Heart right ventricle (tissue), 16 donors: ENCODE data around the gene TBC1D24. TPM values are rescaled to one million over a fixed set of nuclear protein-coding genes. Genes with fewer than 3 reads are reported as not detected.

Experiments
- ATAC-seq, 8 donors: fragments of 200-7000 bp; cut with Tn5 transposase; one replicate each; pipeline ENCODE4 v1.9.1; 2020; ENCODE audit warnings: mild to moderate bottlenecking in 8 of 8, moderate library complexity in 8 of 8, moderate number of reproducible peaks in 1 of 8
- DNase-seq, 2 donors: peaks; one replicate each; pipeline ENCODE4 v3.0.0-alpha.2; 2020
- H3K27ac ChIP-seq, 10 donors: fragments of 200-600 bp; sonication (generic) in 2 of 10; one replicate each; pipeline versions ENCODE4 v1.5.0 to v1.8.0; 2020 to 2022; ENCODE audit warnings: mild to moderate bottlenecking in 3 of 10
- H3K27me3 ChIP-seq, 7 donors: fragments of 200-600 bp; one replicate each; pipeline ENCODE4 v1.8.0; 2021 to 2022; ENCODE audit warnings: mild to moderate bottlenecking in 2 of 7
- H3K36me3 ChIP-seq, 9 donors: fragments of 200-600 bp; sonication (generic) in 1 of 9; one replicate each; pipeline versions ENCODE4 v1.5.0 to v1.8.0; 2020 to 2022; ENCODE audit warnings: mild to moderate bottlenecking in 2 of 9
- H3K4me1 ChIP-seq, 9 donors: fragments of 200-600 bp; sonication (generic) in 1 of 9; one replicate each; pipeline versions ENCODE4 v1.5.0 to v1.8.0; 2020 to 2022; ENCODE audit warnings: mild to moderate bottlenecking in 4 of 9
- H3K4me3 ChIP-seq, 10 donors: fragments of 200-600 bp; sonication (generic) in 2 of 10; one replicate each; pipeline versions ENCODE4 v1.5.0 to v1.8.0; 2020 to 2022; ENCODE audit warnings: mild to moderate bottlenecking in 7 of 10, moderate library complexity in 2 of 10
- H3K9me3 ChIP-seq, 11 donors: fragments of 200-600 bp in 10 of 11; sonication (generic) in 2 of 11; one replicate each; pipeline versions ENCODE4 v1.5.0 to v1.8.0; 2013 to 2022; ENCODE audit warnings: mild to moderate bottlenecking in 2 of 11, control low read depth in 1 of 11, moderate library complexity in 1 of 11
- WGBS, 2 donors: extraction: QIAGEN DNeasy Blood & Tissue Kit; methylation state at CpG; one replicate each; pipeline ENCODE4 v1.1.7; 2013; ENCODE audit warnings: inconsistent platforms in 1 of 2; 5-methylcytosine and 5-hydroxymethylcytosine counted together
- intact Hi-C, 10 donors: fragments of 100-400 bp; cut with DNase I; formaldehyde crosslinking; loops; one replicate each; pipeline versions ENCODE4 v1.11.1 to v1.14.2; 2022
- polyA plus RNA-seq, 2 donors: library from polyadenylated mRNA; stranded (reverse); fragments of 200-250 nt; gene quantifications; one replicate each; pipeline ENCODE4 v1.2.3, GENCODE V29; 2013
- total RNA-seq, 10 donors: library from RNA; stranded (reverse); fragmentation: NEBNext Ultra II Directional in 3 of 10; extraction: Animal tissue kit (Norgen Biotek cat#: 25700) in 3 of 10; gene quantifications; one replicate each; pipeline versions ENCODE4 v1.2.1 to v1.2.4, GENCODE V29; 2021 to 2023
- TF ChIP-seq, protein P1 (sequence below), 9 donors: fragments of 200-600 bp; sonication (generic) in 2 of 9; IDR thresholded peaks; one replicate each; pipeline versions ENCODE4 v1.5.0 to v1.8.0; 2021 to 2022; ENCODE audit warnings: antibody characterized with exemption in 9 of 9, mild to moderate bottlenecking in 5 of 9, moderate library complexity in 1 of 9
- donor health status: Arrhythmogenic right ventricular cardiomyopathy.
- donor health status: ischemic (EF 13 %, LVEDD 7.1; RV severe dilation, severe dysfunction).
- donor health status: healthy with polysubstance abuse.
- donor health status: DM: no; HTN: yes; CAD: no.
- donor health status: DM: no; HTN: no; CAD: no.
- donor health status: ischemic (EF 25% LVEDD 6.9; RV normal size, moderate dysfunction).
- donor health status: ischemic (EF 25% LVEDD 5.7; RV mildly dilated, moderate dysfunction).
- donor health status: healthy.
- donor health status: DM: yes; HTN: yes; CAD: no.
- donor health status: Ischemic cardiomyopathy.
- donor health status: ischemic (EF 35%, LVEDD 5.7; RV mildly dilated, moderate dysfunction).
- donor health status: nonischemic (EF 11% LVEDD 7.7; RV severe dilation, severe dysfunction).
- donor health status: DM: yes; HTN: yes; CAD: no.
- donor health status: PGD.
- donor health status: ischemic (EF 29% LVEDD 5.4; RV normal size, mild dysfunction).
- donor health status: nonischemic (EF 23%, LVEDD 6.1; RV moderate dilation, normal function).

Gene TBC1D24
- total and polyA plus RNA-seq, 12 donors: 3.4 to 14.9 (median 9.0) TPM

DNA sequence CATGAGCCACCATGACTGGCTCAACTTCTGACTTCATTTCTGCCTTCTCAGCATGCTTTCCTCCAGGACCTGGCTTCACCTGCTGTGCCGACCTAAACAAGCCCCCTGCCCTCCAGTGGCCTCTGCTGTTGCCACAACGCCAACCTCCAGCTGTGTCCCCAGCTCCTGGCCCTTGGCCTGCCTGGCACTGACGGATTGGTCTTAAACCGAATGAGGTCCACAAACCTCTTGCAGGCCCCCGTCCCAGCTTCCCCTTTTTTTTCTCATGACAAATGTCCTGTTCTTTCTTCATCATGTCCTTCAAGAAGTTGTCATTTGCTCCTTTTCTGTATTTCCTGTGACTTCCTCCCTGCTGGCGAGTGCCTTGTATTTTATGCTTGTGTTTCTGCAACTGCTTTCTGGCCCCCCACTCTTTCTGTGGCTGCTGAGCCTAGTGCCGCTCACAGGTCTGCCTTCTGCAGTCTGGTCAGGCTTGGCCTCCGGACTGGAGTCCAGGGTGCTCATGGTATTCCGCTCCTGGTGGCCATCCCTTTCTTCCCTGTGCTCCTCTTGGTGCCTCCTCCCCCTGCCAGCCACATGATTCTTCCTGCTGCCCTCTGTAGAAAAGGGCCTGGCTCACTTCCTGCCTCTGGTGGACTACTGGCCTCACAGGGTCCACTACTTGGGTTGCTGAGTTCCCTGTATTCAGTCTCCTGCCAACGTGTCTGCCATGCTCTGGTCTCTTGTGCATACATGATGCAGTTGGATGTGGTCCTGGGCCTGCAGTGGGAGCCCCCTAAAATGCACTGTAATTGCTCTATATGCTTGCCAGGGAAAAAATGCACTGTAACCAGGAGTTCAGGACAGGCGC is 41.7 kb downstream of the TBC1D24 start:
- Histone ChIP-seq H3K36me3 (peaks cover 0 to 10% (median 0%) of the 10 kb centered on the region in 9 donors), H3K4me3 (peak overlapping the region in 7 of 10 donors; percentile 12 to 100 (median 93))
- DNase-seq: peak; percentile 14 to 18

DNA sequence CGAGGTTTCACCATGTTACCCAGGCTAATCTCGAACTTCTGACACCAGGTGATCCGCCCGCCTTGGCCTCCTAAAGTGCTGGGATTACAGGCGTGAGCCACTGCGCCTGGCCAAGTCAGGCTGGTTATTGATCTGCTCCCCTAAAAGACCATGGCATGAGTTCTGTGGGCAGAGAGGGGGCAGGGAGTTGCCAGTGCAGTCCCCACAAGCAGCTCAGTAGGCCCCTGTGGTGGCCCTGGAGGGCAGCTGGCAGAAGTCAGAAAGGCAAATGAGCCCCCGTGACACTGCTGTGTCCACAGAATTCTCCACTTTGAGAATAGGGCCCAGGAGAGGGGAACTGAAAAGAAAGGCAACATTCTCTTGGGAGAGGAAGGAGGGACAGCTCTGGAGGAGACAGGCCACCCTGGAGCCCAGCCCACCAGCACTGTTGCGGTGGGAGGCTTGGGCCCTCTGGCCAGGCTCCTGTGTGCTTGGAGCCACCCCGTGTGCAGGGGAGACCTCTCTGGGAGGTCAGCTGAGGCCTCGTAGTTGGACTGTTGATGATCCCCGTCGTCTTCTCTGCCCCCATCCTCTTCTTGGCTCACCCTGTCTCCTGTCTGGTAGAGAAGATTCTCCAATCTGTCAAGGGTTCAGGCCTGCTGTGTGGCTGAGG is 43.2 kb downstream of the TBC1D24 start:
- Histone ChIP-seq H3K27me3 (no peaks in the 10 kb centered on the region), H3K9me3 (no peaks in the 10 kb centered on the region), H3K4me1 (peaks cover 51 to 71% (median 65%) of the 10 kb centered on the region in 9 donors), H3K27ac (peak overlapping the region in 7 of 10 donors; percentile 19 to 91 (median 66)), H3K36me3 (peaks cover 0 to 25% (median 0%) of the 10 kb centered on the region in 9 donors), H3K4me3 (peak overlapping the region in 1 of 10 donors; percentile 23)
- intact Hi-C loops: no loop called here
- TF ChIP-seq, protein P1, sequence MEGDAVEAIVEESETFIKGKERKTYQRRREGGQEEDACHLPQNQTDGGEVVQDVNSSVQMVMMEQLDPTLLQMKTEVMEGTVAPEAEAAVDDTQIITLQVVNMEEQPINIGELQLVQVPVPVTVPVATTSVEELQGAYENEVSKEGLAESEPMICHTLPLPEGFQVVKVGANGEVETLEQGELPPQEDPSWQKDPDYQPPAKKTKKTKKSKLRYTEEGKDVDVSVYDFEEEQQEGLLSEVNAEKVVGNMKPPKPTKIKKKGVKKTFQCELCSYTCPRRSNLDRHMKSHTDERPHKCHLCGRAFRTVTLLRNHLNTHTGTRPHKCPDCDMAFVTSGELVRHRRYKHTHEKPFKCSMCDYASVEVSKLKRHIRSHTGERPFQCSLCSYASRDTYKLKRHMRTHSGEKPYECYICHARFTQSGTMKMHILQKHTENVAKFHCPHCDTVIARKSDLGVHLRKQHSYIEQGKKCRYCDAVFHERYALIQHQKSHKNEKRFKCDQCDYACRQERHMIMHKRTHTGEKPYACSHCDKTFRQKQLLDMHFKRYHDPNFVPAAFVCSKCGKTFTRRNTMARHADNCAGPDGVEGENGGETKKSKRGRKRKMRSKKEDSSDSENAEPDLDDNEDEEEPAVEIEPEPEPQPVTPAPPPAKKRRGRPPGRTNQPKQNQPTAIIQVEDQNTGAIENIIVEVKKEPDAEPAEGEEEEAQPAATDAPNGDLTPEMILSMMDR (IDR thresholded peaks at IDR 0.05): no peak
- WGBS, 2 donors: 71 to 73% methylated on average over 12 of the region's 12 CpGs
- DNase-seq: peak in 1 of 2 donors; percentile 8
- no peak for ATAC-seq

More for the DNA sequence above, 41.7 kb downstream of the TBC1D24 start:
- no peaks in the 10 kb centered on the region for H3K27me3 ChIP-seq
- TF ChIP-seq, protein P1 (IDR thresholded peaks at IDR 0.05): no peak
- ATAC-seq: no peak
- intact Hi-C loops: no loop called here
- no peaks in the 10 kb centered on the region for H3K9me3 ChIP-seq
- 55 to 66% methylated on average over 11 of the region's 11 CpGs for WGBS, 2 donors
- H3K27ac ChIP-seq: peak overlapping the region in 8 of 10 donors; percentile 47 to 99 (median 96)
- peaks cover 52 to 81% (median 71%) of the 10 kb centered on the region in 9 donors for H3K4me1 ChIP-seq

DNA sequence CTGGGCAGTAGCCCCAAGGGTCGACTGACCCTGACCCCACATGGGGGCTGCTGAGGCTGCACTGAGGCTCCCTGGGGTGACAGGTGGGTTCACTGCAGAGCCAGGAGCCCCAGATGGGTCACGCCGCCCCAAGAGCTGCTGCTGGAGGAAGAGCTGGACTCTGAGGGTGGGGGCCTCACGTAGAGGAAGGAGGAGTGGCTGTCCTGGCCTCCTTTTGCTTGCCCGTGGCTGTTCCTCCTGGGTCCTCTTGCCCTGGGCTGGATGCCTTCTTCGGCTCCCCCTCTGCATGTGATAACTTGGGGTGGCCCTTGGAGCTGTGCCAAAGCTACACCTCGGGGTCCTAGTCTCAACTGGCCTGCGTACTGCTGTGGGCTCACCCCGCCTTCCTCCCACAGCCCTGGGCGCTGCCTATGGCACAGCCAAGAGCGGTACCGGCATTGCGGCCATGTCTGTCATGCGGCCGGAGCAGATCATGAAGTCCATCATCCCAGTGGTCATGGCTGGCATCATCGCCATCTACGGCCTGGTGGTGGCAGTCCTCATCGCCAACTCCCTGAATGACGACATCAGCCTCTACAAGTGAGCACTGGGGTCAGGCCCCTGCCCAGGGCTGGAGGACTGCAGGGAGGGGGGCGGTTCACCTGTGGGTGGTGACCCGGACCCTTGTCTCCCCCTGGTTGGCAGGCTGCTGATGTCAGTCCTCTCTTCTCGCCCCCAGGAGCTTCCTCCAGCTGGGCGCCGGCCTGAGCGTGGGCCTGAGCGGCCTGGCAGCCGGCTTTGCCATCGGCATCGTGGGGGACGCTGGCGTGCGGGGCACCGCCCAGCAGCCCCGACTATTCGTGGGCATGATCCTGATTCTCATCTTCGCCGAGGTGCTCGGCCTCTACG is 44.1 kb downstream of the TBC1D24 start:
- Histone ChIP-seq H3K27me3 (no peaks in the 10 kb centered on the region), H3K27ac (peak overlapping the region in 9 of 10 donors; percentile 66 to 91 (median 83)), H3K4me3 (peak overlapping the region in 9 of 10 donors; percentile 54 to 74 (median 62)), H3K4me1 (peaks cover 49 to 68% (median 62%) of the 10 kb centered on the region in 9 donors), H3K36me3 (peaks cover 0 to 35% (median 5%) of the 10 kb centered on the region in 9 donors), H3K9me3 (no peaks in the 10 kb centered on the region)
- intact Hi-C loops: no loop called here
- TF ChIP-seq, protein P1 (IDR thresholded peaks at IDR 0.05): no peak
- ATAC-seq (peak in 4 of 8 donors; percentile 0 to 9 (median 2)), DNase-seq (peak in 1 of 2 donors; percentile 16)
- WGBS, 2 donors: 85% methylated on average over 39 of the region's 39 CpGs
